ENCODE data around the gene REEP3. TPM values are rescaled to one million over a fixed set of nuclear protein-coding genes. Genes with fewer than 3 reads are reported as not detected.

REEP3 gene
- total RNA-seq, 1 donor from 2014 or later, result 34.0 TPM

DNA sequence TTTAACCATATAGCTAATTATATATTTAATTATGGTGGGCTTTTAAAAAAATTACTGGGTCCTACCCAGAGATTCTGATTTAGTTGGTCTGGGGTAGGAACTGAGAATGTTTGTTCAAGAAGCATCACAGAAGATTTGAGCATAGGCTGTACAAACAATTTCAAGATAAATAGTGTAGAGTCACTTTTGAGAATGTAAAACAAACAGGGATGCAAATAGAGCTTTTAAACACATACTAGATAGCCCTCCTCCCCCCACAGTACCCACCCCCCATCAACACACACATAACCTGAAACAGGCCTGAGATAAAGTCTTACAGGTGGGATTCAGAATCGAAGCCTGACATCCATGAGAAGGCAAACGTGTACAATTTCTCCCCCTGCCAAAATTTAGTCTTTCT lies 15.6 kb upstream of the REEP3 start:
- DNase-seq (ENCODE audit: low read depth in 2 of 2), result no peak

DNA sequence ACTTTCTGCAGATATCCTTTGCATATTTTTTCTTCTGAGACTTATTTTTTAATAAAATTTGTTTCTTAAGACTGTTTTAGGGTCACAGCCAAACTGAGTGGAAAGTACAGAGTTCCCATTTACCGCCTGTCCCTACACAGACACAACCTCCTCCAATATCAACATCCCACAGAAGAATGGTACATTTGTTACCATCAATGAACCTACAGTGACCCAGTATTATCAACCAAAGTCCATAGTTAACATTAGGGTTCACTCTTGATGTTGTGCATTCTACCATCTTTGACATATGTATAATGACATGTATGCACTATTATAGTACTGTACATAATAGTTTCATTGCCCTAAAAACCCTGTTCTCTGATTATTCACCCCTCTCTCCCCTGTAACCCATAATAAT lies 14.6 kb upstream of the REEP3 start:
- DNase-seq (ENCODE audit: low read depth in 2 of 2), result no peak

DNA sequence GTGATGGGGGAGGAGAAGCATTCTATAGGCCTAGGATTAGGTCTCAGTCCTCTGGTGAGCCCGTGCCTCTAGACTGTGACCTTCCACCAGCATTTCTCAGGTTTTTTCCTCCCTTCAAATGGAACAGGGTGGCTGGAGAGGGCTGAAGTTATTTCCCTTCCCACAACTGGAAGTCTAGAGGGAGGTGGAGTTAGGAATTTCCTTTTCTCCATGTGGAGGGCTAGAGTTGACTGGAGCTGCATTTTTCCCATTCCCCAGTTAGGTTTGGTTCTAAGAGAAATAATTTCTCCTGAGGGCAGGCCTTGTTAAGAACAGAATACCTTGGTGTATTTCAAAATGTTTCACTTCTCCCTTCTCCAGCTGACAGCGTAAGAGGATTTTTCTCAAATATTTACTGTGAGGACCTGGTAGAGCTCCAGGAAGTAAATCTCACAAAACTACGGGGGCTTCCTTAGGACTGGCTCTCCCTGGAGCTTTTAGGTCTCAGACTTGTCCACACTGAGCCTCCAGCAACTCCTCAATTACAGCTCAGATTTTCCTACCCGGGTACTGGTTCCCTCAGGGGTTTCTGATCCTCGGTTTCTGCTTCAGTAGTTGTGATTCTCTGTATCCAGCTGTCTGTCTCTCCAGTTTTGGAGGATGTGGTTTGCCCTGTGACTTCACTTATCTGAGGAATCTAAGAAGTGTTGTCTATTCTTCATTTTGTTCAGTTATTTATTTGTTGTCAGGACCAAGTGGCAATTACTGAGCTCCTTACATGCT lies 6.0 kb upstream of the REEP3 start:
- DNase-seq (ENCODE audit: low read depth in 2 of 2), result peak in 1 of 2 donors; percentile 58

DNA sequence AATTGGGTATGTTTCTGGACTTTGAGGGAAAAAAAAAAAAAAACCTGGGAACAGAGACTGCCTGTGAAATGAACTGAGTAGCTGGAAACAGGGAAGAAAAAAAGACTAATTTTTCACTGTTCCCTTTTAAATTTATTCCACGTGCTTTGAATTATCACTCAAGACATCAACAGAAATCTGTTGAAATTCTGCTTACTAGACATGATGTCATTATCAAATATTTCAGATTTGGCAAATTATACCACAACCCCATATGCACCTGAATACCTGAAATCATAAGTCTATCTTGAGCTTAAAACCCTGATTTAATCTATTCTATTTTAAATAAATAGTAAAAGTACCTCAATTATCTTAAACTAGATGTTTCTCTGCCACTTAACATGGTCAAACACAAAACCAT lies 5.0 kb upstream of the REEP3 start:
- no peak for DNase-seq (ENCODE audit: low read depth in 2 of 2)

DNA sequence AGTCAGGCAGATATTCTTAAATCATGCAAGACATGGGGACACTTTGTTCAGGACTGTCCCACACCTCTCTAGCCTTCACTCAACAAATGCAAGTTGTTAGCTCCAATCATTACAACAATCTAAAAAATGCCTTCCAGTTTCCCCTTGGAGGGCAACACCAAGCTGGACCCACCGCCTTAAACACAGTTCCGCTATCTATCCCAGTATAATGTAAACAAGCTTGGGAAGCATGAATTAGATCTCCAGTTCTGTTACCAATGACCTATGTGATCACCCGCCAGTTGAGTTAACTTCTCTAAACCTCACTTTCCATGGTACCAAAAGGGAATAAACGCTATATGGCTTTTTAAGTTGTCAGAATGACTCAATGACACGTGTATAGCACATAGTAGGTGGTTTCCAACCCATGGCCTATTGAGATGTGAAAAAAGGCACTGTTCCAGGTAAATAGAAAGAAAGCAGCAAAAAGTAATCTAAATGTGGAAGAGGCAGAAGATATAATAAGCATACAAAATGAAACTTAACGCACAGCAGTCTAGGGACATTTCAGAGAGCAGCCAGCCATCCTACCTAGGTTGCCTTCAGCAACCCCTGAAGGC lies 2.4 kb upstream of the REEP3 start:
- no peak for DNase-seq (ENCODE audit: low read depth in 2 of 2)

DNA sequence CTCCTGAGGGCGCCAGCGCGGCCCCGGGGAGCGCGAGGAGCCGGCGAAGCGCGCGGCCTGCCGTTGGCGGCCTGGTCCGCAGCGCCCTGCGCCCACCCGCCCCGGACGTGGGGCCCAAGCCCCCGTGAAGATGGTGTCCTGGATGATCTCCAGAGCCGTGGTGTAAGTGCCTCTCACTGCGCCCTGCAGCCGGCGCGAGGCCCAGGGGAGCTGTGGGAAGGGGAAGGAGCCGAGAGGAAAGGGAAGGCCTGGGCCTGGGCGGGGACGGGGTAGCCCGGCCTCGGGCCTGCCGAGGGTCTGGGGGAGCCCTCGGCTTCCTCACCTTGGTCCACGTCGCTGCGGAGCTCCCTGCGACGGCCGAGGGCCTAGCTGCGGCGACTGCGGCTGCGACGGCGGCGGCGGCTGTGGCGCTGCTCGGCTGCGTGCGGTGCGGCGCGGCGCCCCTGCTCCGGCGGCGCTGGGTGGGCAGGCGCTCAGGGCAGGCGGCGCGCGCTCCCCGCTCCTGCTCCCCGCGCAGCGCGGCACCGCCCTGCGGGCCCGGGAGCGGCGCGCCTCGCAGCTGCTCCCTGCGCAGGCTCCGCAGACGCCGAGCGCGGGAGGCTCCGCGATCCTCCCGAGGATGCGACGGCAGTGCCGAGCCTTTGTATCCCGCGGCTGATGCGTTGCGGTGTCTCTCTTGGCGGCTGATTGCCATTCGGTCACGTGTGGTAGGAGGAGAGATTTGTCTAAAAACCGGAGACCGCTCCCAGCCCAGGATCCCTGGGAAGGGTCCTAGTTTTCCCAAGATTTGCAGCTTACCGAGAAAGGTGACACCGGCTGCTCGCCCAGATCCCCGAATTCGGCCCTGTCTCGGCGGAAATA lies 445 bp downstream of the REEP3 start:
- DNase-seq (ENCODE audit: low read depth in 2 of 2), result peak; percentile 34 to 81

DNA sequence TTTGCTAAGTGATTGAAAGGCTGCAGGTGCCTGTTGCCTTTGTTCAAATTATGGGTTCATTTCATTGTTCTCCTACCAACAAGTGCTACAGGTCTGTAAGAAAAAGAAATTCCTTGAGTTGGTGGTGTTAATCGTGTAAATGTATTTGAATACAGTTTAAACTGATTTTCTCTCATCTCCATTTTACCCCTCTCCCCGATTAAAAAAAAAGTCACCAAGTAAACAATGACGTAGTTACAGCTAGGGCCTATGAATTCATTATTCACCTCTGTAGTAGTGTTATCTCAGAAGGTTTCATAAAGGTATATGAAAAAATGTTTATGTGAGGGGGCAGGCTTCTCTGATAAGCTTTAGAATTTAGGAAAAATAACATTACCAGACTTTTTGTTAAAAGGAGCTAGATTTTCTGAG lies 1.1 kb downstream of the REEP3 start:
- peak; percentile 51 to 57 for DNase-seq (ENCODE audit: low read depth in 2 of 2)

DNA sequence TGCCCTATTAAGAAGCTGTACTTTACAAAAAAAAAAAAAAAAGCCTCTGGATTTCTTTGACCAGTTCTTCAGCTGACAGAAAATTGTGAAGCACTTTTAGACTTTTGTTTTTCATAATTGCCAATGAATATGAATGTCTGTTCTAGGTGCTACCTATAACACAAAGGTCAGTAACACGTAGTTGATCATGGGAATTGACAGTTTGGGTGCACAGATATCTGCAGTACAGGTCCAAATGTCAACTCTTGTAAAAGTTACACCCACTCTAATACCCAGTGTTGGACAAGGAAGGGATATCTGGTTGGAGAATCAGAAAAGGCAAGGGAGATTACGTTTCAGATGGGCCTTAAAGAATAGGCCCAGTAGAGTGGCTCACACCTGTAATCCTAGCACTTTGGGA lies 1.8 kb downstream of the REEP3 start:
- no peak for DNase-seq (ENCODE audit: low read depth in 2 of 2)

DNA sequence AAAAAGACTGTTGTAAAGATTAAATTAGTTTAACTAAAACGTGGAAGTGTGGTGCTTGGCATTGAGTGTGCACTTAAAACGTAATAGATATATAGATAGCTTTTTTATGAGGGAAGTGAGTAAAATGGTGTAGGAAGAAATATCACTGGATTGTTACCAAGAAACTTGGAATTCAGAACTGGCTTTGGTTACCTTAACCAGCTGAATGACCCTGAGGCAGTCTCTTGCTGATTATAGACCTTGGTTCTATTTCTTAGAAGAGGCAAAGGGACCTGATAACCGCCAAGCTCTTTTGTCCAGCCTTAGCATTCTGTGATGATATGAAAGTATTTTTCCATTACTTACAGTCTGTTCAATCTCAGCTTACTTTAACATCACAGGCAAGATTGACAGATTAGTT lies 3.8 kb downstream of the REEP3 start:
- DNase-seq (ENCODE audit: low read depth in 2 of 2), result no peak

DNA sequence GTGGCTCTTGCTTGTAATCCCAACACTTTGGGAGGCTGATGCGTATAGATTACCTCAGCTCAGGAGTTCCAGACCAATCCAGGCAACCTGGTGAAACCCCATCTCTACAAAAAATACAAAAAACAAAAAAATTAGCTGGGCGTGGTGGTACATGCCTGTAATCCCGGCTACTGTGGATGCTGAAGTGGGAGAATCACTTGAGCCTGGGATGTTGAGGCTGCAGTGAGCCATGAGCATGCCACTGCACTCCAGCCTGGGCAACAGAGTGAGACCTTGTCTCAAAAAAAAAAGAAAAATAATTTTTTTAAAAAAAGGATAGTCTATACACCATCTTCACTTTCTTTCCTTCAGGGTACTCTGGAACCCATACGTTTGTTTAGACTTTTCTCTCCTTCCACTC lies 6.2 kb downstream of the REEP3 start:
- no peak for DNase-seq (ENCODE audit: low read depth in 2 of 2)

DNA sequence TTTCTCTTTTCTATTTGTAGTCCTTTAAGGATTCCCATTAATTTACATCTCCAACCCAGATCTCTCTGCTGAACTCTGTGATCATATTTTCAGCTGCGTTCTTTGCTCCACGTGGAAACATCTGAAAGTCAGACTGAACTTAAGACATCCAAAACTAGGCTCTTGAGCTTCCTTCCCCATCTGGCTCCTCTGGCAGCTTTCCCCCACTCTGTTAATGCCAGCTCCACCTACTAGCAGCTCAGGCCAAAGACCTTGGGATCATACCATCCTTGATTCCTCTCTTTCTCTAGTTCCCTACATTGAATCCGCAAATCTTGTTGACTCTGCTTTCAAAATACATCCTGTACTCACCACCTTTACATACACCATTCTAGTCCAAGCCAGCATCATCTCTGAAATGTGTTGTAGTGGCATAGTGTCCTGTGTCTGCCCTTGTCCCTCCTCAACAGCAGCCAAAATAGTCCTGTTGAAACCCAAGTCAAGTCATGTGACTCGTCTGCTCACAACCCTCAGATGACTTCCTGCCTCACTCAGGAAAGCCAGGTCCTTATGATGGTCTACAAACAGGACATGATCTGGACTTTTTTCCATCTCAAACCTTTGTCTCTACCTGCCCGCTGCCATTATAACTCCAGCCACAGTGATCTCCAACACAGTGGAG lies 7.0 kb downstream of the REEP3 start:
- DNase-seq (ENCODE audit: low read depth in 2 of 2), result no peak

DNA sequence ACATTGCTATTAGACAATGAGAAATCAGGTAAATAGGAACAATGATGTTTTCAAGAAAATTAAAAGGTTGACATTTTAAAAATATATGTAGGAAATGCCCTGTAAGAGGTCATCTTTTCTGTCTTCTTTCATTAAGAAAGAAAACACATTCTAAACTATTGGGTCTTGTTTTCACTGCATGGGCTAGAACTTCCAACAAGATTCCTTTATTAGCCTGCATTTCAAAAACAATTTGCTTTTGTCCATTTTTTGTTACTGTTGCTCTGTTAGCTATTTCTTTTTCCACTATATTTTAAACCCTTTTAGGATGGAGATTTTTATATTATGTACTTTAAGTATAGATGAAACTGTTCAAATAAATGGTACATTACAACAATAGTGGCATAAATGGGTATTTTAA lies 9.2 kb downstream of the REEP3 start:
- no peak for DNase-seq (ENCODE audit: low read depth in 2 of 2)

DNA sequence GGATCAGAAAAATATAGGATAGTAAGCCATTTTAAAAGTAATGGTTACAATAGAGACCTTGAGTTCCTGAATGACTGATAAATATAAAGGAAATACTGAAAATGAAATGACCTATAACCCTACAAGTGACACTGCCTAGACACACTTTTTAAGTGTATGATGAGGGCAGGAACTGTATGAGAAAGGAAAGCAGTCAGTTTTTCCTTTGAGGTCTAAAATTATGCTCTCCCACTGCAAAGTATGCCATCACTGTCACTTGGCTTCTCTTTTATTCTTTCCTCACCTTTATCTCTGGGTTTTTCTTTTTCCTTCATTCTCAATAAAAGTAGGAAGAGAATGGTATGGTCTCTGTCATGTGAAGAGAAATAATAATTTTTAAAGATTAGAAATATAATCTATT lies 13.5 kb downstream of the REEP3 start:
- DNase-seq (ENCODE audit: low read depth in 2 of 2), result no peak

DNA sequence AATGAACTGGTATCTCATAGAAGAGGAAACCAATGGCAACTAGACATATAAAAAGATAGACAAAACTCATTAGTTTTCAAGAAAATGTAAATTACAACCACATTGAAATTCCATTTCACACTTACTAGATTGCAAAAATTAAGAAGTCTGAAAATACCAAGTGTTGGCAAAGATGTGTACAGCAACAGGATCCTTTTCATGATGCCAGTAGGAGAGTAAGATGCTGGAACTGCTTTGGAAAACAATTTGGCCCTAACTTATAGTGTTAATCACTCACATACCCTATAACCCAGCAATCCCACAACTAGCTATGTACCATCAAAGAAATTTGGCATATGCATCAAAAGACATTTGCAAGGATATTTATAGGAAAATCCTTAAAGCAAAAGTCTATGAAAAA lies 15.5 kb downstream of the REEP3 start:
- DNase-seq (ENCODE audit: low read depth in 2 of 2), result no peak

DNA sequence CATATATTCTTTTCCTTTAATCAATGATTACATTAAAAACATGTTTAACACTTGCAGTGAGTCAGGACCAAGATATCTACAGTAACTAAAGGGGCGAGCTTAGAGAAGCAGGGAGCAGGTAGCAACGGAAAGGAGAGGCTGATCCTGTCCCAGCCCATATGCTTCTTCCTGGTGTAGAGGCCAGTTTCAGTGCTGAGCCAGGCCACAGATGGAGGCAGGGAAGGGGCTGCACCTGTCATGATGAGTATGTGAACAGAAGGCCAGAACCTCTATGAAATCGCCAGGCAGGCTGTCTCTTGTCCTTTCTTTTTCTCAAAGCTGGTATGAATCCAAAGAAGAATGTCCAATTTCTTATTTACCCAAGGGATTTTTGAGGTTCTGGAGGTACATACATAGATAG lies 16.3 kb downstream of the REEP3 start:
- DNase-seq (ENCODE audit: low read depth in 2 of 2), result no peak

DNA sequence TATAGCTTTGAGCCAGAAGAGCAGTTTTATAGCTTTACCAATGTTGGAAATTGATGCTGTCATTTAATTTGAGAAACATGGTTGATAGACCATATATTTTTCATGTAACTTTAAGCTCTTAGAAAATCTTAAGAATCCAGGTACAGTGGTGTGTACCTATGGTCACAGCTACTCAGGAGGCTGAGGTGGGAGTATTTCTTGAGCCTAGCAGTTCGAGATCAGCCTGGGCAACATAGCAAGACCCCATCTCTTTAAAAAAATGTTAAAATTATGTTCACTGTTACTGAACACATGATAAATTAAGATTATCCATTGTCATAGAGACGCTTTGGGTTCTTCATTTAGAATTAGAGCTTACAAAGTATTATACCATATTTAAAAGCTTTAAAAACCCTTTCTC lies 18.2 kb downstream of the REEP3 start:
- DNase-seq (ENCODE audit: low read depth in 2 of 2), result no peak

DNA sequence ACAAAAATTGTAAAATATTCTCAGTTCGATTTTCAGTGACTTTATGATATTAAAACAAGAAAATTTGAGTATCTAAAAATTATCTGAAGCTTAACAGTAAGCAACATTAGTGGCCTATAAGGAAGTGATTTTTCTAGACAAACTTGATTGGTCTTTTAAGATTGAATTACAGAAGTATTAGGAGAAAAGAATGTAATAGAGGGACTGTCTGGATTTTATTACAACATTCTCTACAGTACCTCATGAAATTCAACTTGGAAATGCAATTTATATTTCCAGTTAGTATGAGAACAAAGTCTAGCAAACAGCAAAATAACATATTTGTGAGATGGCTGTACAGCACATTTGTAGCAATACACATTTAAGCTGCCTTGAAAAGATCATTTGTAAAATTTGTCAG lies 18.8 kb downstream of the REEP3 start:
- DNase-seq (ENCODE audit: low read depth in 2 of 2), result no peak

DNA sequence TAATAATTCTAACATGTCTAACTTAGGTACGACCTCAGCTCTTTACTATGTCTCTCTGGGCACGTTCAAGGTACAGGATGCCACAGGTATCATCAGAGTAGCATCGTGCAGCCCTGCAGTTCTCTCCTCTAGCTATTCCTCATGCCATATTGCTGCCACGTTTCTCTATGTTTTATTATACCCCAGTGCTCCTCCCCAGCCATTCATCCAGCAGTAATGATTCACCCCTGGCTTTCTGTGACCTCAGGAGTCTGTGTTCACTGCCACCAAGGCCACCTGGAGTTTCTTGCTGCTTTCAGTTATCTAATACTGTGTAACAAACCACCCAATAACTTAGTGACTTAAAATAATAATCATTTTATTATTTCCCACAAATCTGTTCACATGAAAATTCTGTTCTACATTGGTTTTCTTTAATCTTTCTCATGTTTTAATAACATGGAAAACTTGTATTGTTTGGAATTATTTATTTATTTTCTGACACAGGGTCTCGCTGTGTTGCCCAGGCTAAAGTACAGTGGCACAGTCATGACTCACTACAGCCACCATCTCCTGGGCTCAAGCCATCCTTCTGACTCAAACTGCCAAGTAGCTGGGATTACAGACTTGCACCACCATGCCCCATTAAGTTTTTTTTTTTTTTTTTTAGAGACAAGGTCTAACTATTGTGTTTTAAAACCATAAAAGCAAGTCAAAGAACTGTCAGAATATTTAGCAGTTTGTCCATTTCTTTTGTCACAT lies 21.8 kb downstream of the REEP3 start:
- no peak for DNase-seq (ENCODE audit: low read depth in 2 of 2)

DNA sequence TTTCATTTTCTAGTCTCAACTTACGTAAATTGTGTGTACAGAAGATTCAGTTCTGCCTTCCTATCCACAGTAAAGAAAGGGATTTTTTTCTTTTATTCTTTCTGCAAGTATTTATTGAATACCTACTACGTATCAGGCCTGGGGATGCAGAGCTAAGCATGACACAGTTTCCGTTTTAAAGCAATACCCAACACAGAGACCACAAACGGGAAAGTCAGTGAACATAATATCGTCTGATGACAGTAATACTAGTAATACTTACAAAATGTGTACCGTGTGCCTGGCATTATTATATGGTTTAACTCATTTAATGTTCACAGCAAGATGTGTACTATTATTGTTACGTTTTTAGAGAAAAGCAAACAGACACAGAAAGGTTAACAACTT lies 22.4 kb downstream of the REEP3 start:
- DNase-seq (ENCODE audit: low read depth in 2 of 2), result no peak

DNA sequence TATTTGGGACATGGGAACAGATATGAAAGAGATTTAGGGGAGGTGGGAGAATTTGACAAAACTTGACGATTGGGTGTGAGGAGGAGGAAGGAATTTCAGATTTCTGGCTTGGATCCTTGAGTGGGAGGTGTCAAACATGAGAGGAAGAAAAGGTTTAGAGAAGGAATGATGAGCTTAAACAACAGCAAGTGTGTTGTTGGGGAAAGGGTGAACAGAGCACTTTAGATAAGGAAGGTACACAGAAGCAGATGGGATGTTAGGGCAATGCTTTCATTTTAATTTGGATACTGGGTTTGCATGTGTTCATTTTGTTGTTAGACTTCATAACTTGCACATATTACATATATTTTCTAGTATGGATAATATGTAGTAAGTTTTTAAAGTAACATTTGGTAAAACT lies 23.2 kb downstream of the REEP3 start:
- no peak for DNase-seq (ENCODE audit: low read depth in 2 of 2)

DNA sequence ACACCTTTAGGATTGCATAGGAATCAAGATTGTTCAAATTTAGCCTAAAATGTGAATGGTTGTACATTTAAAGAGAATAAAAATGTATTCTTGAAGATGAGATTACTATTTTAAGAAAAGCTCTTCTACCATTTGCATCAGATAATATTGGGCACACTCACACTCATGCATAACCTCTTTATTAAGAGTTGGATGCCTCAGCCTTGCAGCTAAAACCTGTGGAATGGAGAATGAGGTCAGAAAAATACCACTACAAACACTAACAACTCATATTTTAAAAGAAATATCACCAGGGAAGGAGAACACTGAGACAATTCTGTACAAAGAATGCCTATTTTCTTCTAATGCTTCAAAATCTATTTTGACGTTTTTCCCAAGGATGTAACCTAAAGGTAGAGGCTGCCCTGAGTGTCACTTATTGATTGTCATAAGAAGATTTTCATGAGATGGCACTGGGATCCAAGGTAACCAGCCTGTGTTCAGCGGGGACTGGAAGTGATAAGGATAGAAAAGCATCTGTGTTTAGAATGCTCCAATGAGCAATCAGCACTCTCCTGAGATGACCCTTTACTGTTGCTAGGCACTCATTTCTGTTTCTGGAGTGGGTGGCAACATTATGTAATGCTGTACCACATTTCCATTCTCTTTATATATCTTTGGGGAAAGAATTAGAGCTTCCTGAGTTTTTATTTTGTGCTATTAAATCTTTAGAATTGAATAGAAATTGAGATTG lies 26.6 kb downstream of the REEP3 start:
- DNase-seq (ENCODE audit: low read depth in 2 of 2), result no peak

Measured in dermis microvascular lymphatic vessel endothelial cell (primary cell).